Activated T-helper 1 cell treated with anti-CD3 and anti-CD28 coated beads, Interleukin-12 subunit alpha, Interleukin-12 subunit beta, Interleukin-2, Interleukin-4 antibody, amounts not matched to agents 30 ng/mL and 10 ng/mL and 1 ng/mL, durations not matched to agents 14 hours and 24 hours and 36 hours (primary cell): Measurements from ENCODE around the gene TMED3. TPM values are rescaled to one million over a fixed set of nuclear protein-coding genes. Genes with fewer than 3 reads are reported as not detected.

Source experiments
- DNase-seq: peaks from one replicate; pipeline ENCODE4 v3.0.0; 2021; ENCODE audit warnings: low spot score
- H3K27ac Mint-ChIP-seq: one replicate; pipeline ENCODE4 v1.8.0; 2021; ENCODE audit warnings: mild to moderate bottlenecking, mixed read lengths
- H3K27me3 Mint-ChIP-seq: one replicate; pipeline ENCODE4 v1.8.0; 2022; ENCODE audit warnings: mild to moderate bottlenecking, moderate library complexity, mixed read lengths; ENCODE audit not compliant: insufficient read depth
- H3K36me3 Mint-ChIP-seq: one replicate; pipeline ENCODE4 v1.8.0; 2021; ENCODE audit warnings: low read depth, mixed read lengths
- H3K4me1 Mint-ChIP-seq: one replicate; pipeline ENCODE4 v1.8.0; 2021; ENCODE audit warnings: low read depth, mixed read lengths
- H3K4me3 Mint-ChIP-seq: one replicate; pipeline ENCODE4 v1.8.0; 2021; ENCODE audit warnings: mild to moderate bottlenecking, moderate library complexity, mixed read lengths
- H3K9me3 Mint-ChIP-seq: one replicate; pipeline ENCODE4 v1.8.0; 2021; ENCODE audit warnings: mixed read lengths
- intact Hi-C: fragments of 100-400 bp; cut with micrococcal nuclease; formaldehyde crosslinking; loops from one replicate; pipeline ENCODE4 v1.15.1; 2024
- total RNA-seq: library from RNA; stranded (reverse); gene quantifications from 2 replicates; pipeline ENCODE4 v1.2.3, GENCODE V29; 2022

Gene TMED3
- total RNA-seq, 1 donor from 2014 or later, result 60.8 TPM

DNA sequence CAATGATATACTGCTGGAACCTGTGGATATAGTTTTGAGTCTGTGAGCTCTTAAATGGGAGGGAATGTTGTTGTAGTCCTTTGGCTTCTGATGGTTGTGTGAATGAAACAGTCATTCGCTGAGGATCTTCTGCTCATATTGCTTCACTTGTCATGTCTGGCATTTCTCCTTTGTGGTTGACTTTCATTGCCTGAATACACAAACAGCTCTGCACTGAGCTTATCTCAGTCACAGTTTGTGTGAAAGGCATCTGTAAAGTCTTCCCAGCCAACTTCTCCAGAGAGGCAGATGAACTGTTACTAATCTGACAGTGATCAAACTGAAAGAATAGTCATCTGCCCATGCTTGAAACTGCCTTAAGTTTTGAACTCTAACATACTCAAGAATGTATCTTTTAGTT, 59.8 kb downstream of the TMED3 start:
- Mint-ChIP-seq H3K27me3 (no peaks in the 10 kb centered on the region), H3K9me3 (no peaks in the 10 kb centered on the region), H3K36me3 (no peaks in the 10 kb centered on the region), H3K4me3 (no peak overlapping the region), H3K27ac (no peak overlapping the region), H3K4me1 (no peaks in the 10 kb centered on the region)
- no peak for DNase-seq
- intact Hi-C loops, result no loop called here

DNA sequence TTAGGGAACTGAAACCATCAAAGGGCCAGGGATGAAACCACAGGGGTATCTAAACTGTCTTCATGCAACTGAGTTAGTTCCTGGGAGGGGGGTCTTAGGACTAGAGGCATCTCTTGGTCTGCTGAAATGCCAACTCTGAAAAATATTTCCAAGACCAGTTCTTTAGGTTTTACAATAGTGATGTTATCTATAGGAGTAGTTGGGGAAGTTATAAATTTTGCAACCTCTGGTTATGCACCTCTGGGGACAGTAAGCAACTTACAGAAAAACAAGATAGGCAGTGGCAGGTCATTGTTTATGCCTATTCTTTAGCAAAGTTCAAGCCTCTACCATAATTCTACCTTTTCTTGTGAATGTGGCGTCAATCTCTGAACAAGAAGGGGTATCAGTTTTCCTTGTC, 60.7 kb downstream of the TMED3 start:
- no peaks in the 10 kb centered on the region for H3K27me3 Mint-ChIP-seq
- no peak for DNase-seq
- H3K4me1 Mint-ChIP-seq, result no peaks in the 10 kb centered on the region
- no peaks in the 10 kb centered on the region for H3K9me3 Mint-ChIP-seq
- intact Hi-C loops, result no loop called here
- no peaks in the 10 kb centered on the region for H3K36me3 Mint-ChIP-seq
- H3K4me3 Mint-ChIP-seq, result no peak overlapping the region
- H3K27ac Mint-ChIP-seq, result no peak overlapping the region

DNA sequence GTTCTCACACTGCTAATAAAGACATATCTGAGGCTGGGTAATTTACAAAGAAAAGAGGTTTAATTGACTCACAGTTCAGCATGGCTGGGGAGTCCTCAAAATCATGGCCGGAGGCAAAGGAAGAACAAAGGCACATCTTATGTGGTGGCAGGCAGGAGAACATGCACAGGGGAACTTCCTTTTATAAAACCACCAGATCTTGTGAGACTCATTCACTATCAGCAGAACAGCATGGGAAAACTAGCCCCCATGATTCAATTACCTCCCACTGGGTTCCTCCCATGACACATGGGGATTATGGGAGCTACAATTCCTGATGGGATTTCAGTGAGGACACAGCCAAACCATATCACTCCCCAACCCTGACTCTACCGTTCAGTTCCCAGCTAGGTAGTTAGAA, 61.5 kb downstream of the TMED3 start:
- intact Hi-C loops, result no loop called here
- H3K36me3 Mint-ChIP-seq, result no peaks in the 10 kb centered on the region
- H3K27ac Mint-ChIP-seq, result no peak overlapping the region
- no peak for DNase-seq
- H3K9me3 Mint-ChIP-seq, result no peaks in the 10 kb centered on the region
- H3K4me3 Mint-ChIP-seq, result no peak overlapping the region
- H3K4me1 Mint-ChIP-seq, result no peaks in the 10 kb centered on the region
- H3K27me3 Mint-ChIP-seq, result no peaks in the 10 kb centered on the region

Other genes starting within 250 kb of the TMED3 start
- gene RASGRF1, start 220.3 kb upstream of the TMED3 start, total RNA-seq, result 0.10 TPM in 1 of 2 replicates, not detected in the other
- gene ANKRD34C, start 28.4 kb upstream of the TMED3 start, total RNA-seq, result not detected in 2 replicates
- gene MINAR1, start 121.2 kb downstream of the TMED3 start, total RNA-seq, result 0.60 and 0.93 TPM in 2 replicates